PFSK-1 (cell line): ENCODE data around the gene MGAM2.

ENCODE experiments used
- POLR2AphosphoS5 ChIP-seq: IDR thresholded peaks from 2 replicates; pipeline ENCODE4 v1.6.1; 2012; ENCODE audit warnings: low read depth, mild to moderate bottlenecking, control low read depth, low read length, moderate library complexity
- REST ChIP-seq, 2 experiments: IDR thresholded peaks; 2 replicates each; pipeline versions ENCODE4 v1.6.1 to v1.8.0; 2011 to 2012; ENCODE audit warnings: low read depth in 2 of 2, low read length in 2 of 2, control low read depth in 1 of 2, inconsistent platforms in 1 of 2, mild to moderate bottlenecking in 1 of 2, moderate library complexity in 1 of 2; ENCODE audit not compliant: insufficient read depth in 1 of 2
- TAF1 ChIP-seq: IDR thresholded peaks from 2 replicates; pipeline ENCODE4 v1.6.1; 2012; ENCODE audit warnings: low read length, control low read depth, borderline replicate concordance; ENCODE audit not compliant: insufficient read depth

DNA sequence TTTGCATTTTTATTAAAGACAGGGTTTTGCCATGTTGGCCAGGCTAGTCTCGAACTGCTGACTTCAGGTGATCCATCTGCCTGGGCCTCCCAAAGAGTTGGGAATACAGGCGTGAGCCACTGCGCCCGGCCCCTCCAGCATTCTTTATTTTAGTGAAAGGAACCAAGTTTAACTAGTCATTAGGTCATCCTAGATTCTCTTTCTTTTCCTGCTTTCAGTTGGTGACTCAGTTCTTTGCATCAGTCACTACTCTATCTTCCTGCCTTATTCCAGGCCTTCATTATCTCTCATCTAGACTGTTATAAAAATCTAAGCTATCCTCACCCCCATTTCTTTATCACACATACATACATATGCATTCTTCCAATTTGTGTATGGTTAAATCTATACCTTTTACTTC, 82.7 kb downstream of the MGAM2 start:
- TF ChIP-seq TAF1 (no peak), POLR2AphosphoS5 (no peak), REST (IDR thresholded peaks at IDR 0.05; ENCODE audit: insufficient read depth in 1 of 2, low read depth in 2 of 2, low read length in 2 of 2) (no peak)
